ENCODE results near the gene XYLT2. TPM values are rescaled to one million over a fixed set of nuclear protein-coding genes. Genes with fewer than 3 reads are reported as not detected.

Gene XYLT2
- total and polyA plus RNA-seq, 10 of the 15 experiments (the other 5 are each of a cell fraction or from before 2014, with no cell fraction given), result 0.82 to 20.6 (median 13.0) TPM

DNA sequence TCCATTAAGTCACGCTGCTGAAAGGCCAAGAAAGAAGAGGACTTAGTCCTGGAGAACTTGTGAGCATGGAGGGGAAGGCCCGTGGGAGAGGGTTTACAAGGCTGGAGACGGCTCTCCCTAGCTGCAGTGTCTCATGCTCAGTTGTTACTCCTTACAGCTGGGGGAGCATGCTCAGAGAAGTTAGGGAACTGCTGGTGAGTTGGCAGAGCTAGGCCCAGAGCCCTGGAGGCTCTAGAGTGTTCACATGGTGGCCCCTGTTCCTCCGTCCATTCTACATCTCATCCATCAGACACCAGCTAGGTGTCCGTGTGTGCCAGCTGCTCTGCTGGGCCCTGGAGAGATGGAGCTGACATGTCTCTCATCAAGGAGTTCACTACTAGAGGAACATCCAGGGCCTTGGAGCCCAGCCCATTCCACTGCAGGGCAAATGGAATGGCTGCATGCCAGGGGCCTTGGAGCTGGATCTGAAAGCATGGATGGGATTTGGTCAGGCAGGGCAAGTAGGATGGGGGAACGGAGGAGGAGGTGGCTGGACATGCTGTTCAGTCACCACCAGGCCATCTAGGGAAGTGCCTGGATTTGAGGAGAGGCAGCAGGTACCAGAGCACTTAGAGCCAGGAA is 6.3 kb downstream of the XYLT2 start:
- Histone ChIP-seq H3K9ac (ENCODE audit: control insufficient read depth, insufficient read depth, low read length) (no peak overlapping the region), H3K4me1 (ENCODE audit: control insufficient read depth, insufficient read depth, low read length) (no peaks in the 10 kb centered on the region; the same call in 1 of the 2 replicates), H3K4me2 (ENCODE audit: control insufficient read depth, insufficient read depth) (no peak overlapping the region), H3K27me3 (replicated peaks in 1 of 2; ENCODE audit: control insufficient read depth in 2 of 2, insufficient read depth in 2 of 2, low read length in 1 of 2) (no peaks in the 10 kb centered on the region), H3K9me3 (replicated peaks; ENCODE audit: control insufficient read depth, insufficient read depth, low read length) (no peaks in the 10 kb centered on the region), H4K20me1 (ENCODE audit: control insufficient read depth, insufficient read depth) (no peaks in the 10 kb centered on the region), H3K36me3 (ENCODE audit: control insufficient read depth in 2 of 2, insufficient read depth in 2 of 2, low read length in 1 of 2) (peaks cover 3 to 28% of the 10 kb centered on the region in 2 experiments; a peak in 3 of 4 replicates), H3K27ac (ENCODE audit: control insufficient read depth, insufficient read depth) (no peak overlapping the region), H2AFZ (ENCODE audit: control insufficient read depth, low read depth, low read length) (no peak overlapping the region), H3K4me3 (no peak overlapping the region), H3K79me2 (ENCODE audit: control insufficient read depth, insufficient read depth, low read length) (no peaks in the 10 kb centered on the region)
- intact Hi-C loops (cut with micrococcal nuclease; ENCODE audit: unreplicated experiment), result no loop called here
- ChIA-PET POLR2A (interaction anchor here (0.8 kb wide), 1 partner anchor 9 kb away, joined by 3 read pairs; no protein-coding TSS in a partner anchor), CTCF (interaction anchor here (8.0 kb wide), 1 partner anchor 9 kb away, joined by 68 read pairs; no protein-coding TSS in a partner anchor), RAD21 (ENCODE audit: unreplicated experiment) (no interaction called here), SMC1A (ENCODE audit: uncharacterized antibody, unreplicated experiment) (interaction anchor here (1.2 to 1.6 kb wide), 2 partner anchors 10 to 92 kb away, joined by 3 read pairs; no protein-coding TSS in a partner anchor)
- no peak for DNase-seq (ENCODE audit: low read depth, low spot score)
- no peak for FAIRE-seq
- ATAC-seq, result no peak
- BruUV-seq (replicated peaks), result no TSS peak
- in situ Hi-C loops (cut with MboI), result no loop called here
- TF ChIP-seq NR2C1 (IDR thresholded peaks at IDR 0.05), result no peak
- TF ChIP-seq ZZZ3 (IDR thresholded peaks at IDR 0.05; ENCODE audit: control insufficient read depth, insufficient read length, low read depth), result no peak
- TF ChIP-seq, protein P1, sequence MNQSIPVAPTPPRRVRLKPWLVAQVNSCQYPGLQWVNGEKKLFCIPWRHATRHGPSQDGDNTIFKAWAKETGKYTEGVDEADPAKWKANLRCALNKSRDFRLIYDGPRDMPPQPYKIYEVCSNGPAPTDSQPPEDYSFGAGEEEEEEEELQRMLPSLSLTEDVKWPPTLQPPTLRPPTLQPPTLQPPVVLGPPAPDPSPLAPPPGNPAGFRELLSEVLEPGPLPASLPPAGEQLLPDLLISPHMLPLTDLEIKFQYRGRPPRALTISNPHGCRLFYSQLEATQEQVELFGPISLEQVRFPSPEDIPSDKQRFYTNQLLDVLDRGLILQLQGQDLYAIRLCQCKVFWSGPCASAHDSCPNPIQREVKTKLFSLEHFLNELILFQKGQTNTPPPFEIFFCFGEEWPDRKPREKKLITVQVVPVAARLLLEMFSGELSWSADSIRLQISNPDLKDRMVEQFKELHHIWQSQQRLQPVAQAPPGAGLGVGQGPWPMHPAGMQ (IDR thresholded peaks at IDR 0.05; ENCODE audit: borderline replicate concordance), result no peak
- TF ChIP-seq, protein P2, sequence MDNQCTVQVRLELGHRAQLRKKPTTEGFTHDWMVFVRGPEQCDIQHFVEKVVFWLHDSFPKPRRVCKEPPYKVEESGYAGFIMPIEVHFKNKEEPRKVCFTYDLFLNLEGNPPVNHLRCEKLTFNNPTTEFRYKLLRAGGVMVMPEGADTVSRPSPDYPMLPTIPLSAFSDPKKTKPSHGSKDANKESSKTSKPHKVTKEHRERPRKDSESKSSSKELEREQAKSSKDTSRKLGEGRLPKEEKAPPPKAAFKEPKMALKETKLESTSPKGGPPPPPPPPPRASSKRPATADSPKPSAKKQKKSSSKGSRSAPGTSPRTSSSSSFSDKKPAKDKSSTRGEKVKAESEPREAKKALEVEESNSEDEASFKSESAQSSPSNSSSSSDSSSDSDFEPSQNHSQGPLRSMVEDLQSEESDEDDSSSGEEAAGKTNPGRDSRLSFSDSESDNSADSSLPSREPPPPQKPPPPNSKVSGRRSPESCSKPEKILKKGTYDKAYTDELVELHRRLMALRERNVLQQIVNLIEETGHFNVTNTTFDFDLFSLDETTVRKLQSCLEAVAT (IDR thresholded peaks at IDR 0.05), result no peak
- 84% methylated on average over 6 of the region's 6 CpGs for WGBS (ENCODE audit: insufficient coverage, insufficient replicate concordance, low lambda C conversion rate, missing lambda C conversion rate)

Measured in GM12878 (cell line).